ENCODE results near the gene RBM23. TPM values are rescaled to one million over a fixed set of nuclear protein-coding genes. Genes with fewer than 3 reads are reported as not detected.
A peak's percentile ranks its signal among the peaks of the same experiment; 100 is the strongest.

Gene RBM23
- total and polyA plus RNA-seq, 10 of the 15 experiments (the other 5 are each of a cell fraction or from before 2014, with no cell fraction given), result 54.0 to 72.6 (median 61.3) TPM

DNA sequence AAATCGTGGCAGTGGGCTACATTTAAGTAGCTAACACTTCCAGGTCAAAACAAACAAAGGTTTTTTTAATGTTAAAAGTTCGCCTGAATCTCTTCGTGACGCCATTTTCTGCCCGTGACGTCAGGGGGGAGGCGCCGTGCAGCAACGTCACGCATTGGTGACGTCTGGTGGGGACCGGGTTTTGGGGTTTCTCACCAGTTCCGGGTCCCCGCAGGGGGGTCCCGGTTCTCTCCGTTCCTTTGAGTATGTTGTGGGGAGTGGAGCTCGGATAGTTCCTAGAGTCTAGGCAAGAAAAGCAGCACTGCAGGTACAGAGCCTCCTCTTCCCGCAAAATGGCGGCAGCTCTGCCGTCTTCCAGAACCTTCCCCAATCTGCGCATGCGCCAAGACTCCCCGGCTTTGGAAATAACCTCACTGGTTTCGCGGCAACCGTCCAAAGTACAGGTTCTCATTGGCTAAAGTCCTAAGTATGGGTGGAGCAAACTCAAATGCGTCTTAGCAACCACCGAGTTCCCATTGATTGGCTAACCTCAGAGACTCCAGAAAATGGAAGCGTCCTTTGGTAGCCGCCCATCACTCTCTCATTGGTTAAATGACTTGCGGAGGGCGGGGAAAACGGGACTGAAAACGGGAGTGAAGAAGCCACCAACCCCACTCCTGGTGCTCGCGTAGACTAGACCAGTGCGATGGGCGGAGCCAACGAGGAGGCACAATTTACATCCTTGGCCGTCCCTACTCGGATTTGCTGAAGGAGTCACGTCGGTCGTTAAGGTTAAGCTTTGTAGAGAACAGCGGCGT lies at the start of gene RBM23 (continued):
- TF ChIP-seq, protein P1, sequence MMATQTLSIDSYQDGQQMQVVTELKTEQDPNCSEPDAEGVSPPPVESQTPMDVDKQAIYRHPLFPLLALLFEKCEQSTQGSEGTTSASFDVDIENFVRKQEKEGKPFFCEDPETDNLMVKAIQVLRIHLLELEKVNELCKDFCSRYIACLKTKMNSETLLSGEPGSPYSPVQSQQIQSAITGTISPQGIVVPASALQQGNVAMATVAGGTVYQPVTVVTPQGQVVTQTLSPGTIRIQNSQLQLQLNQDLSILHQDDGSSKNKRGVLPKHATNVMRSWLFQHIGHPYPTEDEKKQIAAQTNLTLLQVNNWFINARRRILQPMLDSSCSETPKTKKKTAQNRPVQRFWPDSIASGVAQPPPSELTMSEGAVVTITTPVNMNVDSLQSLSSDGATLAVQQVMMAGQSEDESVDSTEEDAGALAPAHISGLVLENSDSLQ (IDR thresholded peaks at IDR 0.05), result peak; percentile 95
- TF ChIP-seq DPF2 (IDR thresholded peaks at IDR 0.05) (0 out of 2 replicates have a peak, but pooled peaks have one; percentile 40), NFIC (IDR thresholded peaks at IDR 0.05; ENCODE audit: low read depth, low read length) (no peak; the same call in 1 of the 2 replicates), SMC3 (IDR thresholded peaks at IDR 0.05; ENCODE audit: borderline replicate concordance, low read length) (no peak), ESRRA (IDR thresholded peaks at IDR 0.05; ENCODE audit: low read length) (peak; percentile 87), CREB1 (IDR thresholded peaks at IDR 0.05; ENCODE audit: low read depth) (peak; percentile 100), PML (IDR thresholded peaks at IDR 0.05; ENCODE audit: low read length) (peak; percentile 95), CHD1 (IDR thresholded peaks at IDR 0.05; ENCODE audit: low read depth, low read length) (no peak), IKZF2 (IDR thresholded peaks at IDR 0.05) (no peak; a peak in 1 of 4 replicates), GABPA (IDR thresholded peaks at IDR 0.05; ENCODE audit: low read depth) (peak; percentile 41; the same call in 1 of the 2 replicates), STAT1 (conservative IDR thresholded peaks at IDR 0.05) (peak; percentile 90; the same call in 1 of the 2 replicates), SRF (IDR thresholded peaks at IDR 0.05; ENCODE audit: low read depth in 2 of 2, low read length in 2 of 2) (no peak), SREBF2 (IDR thresholded peaks at IDR 0.05; ENCODE audit: low read length) (no peak), CBX5 (IDR thresholded peaks at IDR 0.05; ENCODE audit: low read depth) (no peak), SIN3A (IDR thresholded peaks at IDR 0.05; ENCODE audit: low read depth, low read length) (peak; percentile 70; the same call in 1 of the 2 replicates), SREBF1 (IDR thresholded peaks at IDR 0.05; ENCODE audit: low read length) (no peak), MEF2B (IDR thresholded peaks at IDR 0.05; ENCODE audit: partially characterized antibody, poor library complexity, severe bottlenecking) (peak; percentile 49)
- TF ChIP-seq, protein P2, sequence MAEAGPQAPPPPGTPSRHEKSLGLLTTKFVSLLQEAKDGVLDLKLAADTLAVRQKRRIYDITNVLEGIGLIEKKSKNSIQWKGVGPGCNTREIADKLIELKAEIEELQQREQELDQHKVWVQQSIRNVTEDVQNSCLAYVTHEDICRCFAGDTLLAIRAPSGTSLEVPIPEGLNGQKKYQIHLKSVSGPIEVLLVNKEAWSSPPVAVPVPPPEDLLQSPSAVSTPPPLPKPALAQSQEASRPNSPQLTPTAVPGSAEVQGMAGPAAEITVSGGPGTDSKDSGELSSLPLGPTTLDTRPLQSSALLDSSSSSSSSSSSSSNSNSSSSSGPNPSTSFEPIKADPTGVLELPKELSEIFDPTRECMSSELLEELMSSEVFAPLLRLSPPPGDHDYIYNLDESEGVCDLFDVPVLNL (IDR thresholded peaks at IDR 0.05; ENCODE audit: low read depth, low read length), result peak; percentile 58
- TF ChIP-seq, protein P3, sequence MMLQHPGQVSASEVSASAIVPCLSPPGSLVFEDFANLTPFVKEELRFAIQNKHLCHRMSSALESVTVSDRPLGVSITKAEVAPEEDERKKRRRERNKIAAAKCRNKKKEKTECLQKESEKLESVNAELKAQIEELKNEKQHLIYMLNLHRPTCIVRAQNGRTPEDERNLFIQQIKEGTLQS (IDR thresholded peaks at IDR 0.05; ENCODE audit: borderline replicate concordance, extremely low read depth, low read depth, low read length), result no peak
- TF ChIP-seq, protein P4, sequence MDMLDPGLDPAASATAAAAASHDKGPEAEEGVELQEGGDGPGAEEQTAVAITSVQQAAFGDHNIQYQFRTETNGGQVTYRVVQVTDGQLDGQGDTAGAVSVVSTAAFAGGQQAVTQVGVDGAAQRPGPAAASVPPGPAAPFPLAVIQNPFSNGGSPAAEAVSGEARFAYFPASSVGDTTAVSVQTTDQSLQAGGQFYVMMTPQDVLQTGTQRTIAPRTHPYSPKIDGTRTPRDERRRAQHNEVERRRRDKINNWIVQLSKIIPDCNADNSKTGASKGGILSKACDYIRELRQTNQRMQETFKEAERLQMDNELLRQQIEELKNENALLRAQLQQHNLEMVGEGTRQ (IDR thresholded peaks at IDR 0.05; ENCODE audit: borderline replicate concordance, low read depth, low read length), result no peak
- TF ChIP-seq, protein P5, sequence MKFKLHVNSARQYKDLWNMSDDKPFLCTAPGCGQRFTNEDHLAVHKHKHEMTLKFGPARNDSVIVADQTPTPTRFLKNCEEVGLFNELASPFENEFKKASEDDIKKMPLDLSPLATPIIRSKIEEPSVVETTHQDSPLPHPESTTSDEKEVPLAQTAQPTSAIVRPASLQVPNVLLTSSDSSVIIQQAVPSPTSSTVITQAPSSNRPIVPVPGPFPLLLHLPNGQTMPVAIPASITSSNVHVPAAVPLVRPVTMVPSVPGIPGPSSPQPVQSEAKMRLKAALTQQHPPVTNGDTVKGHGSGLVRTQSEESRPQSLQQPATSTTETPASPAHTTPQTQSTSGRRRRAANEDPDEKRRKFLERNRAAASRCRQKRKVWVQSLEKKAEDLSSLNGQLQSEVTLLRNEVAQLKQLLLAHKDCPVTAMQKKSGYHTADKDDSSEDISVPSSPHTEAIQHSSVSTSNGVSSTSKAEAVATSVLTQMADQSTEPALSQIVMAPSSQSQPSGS (IDR thresholded peaks at IDR 0.05; ENCODE audit: low read length), result peak; percentile 63; the same call in 1 of the 2 replicates
- TF ChIP-seq, protein P6, sequence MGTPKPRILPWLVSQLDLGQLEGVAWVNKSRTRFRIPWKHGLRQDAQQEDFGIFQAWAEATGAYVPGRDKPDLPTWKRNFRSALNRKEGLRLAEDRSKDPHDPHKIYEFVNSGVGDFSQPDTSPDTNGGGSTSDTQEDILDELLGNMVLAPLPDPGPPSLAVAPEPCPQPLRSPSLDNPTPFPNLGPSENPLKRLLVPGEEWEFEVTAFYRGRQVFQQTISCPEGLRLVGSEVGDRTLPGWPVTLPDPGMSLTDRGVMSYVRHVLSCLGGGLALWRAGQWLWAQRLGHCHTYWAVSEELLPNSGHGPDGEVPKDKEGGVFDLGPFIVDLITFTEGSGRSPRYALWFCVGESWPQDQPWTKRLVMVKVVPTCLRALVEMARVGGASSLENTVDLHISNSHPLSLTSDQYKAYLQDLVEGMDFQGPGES (IDR thresholded peaks at IDR 0.05), result 0 out of 2 replicates have a peak, but pooled peaks have one; percentile 54

All from GM12878 (cell line).